WTC11 (cell line): Measurements from ENCODE around the gene COPS3. TPM values are rescaled to one million over a fixed set of nuclear protein-coding genes. Genes with fewer than 3 reads are reported as not detected.

Source experiments
- ATAC-seq: fragments of 200-7000 bp; cut with Tn5 transposase; 2 replicates; pipeline ENCODE4 v1.10.0; 2021; ENCODE audit warnings: mild to moderate bottlenecking, moderate library complexity
- CTCF ChIA-PET: fragments of 300-600 bp; sonication (Branson Sonifier 250); formaldehyde crosslinking; loops from one replicate; lab custom pipeline; 2021; ENCODE audit warnings: antibody characterized with exemption; lab: Charles Lee
- POLR2A ChIA-PET: fragments of 350-600 bp; sonication (Branson Sonifier 250); formaldehyde crosslinking; loops from one replicate; lab custom pipeline; 2021; ENCODE audit warnings: antibody characterized with exemption; lab: Charles Lee
- DNase-seq: peaks from one replicate; pipeline ENCODE4 v3.0.0; 2021; ENCODE audit warnings: low spot score
- H3K27ac Mint-ChIP-seq: 2 replicates; pipeline ENCODE4 v1.8.0; 2021; ENCODE audit warnings: mixed read lengths
- H3K27me3 Mint-ChIP-seq: 2 replicates; pipeline ENCODE4 v1.8.0; 2021; ENCODE audit warnings: low read depth, mild to moderate bottlenecking, moderate library complexity, mixed read lengths
- H3K36me3 Mint-ChIP-seq: 2 replicates; pipeline ENCODE4 v1.8.0; 2021; ENCODE audit warnings: mixed read lengths
- H3K4me1 Mint-ChIP-seq: 2 replicates; pipeline ENCODE4 v1.8.0; 2022; ENCODE audit warnings: mixed read lengths
- H3K4me3 Mint-ChIP-seq: 2 replicates; pipeline ENCODE4 v1.8.0; 2021; ENCODE audit warnings: mild to moderate bottlenecking, moderate library complexity, mixed read lengths
- H3K9me3 Mint-ChIP-seq: 2 replicates; pipeline ENCODE4 v1.8.0; 2021; ENCODE audit warnings: mixed read lengths
- ATF1 ChIP-seq: sonication (generic); formaldehyde crosslinking; IDR thresholded peaks from 2 replicates; pipeline ENCODE4 v1.8.1; 2023; ENCODE audit warnings: mild to moderate bottlenecking, moderate library complexity, missing genetic modification reagents
- CBFB ChIP-seq: sonication (generic); formaldehyde crosslinking; IDR thresholded peaks from 2 replicates; pipeline ENCODE4 v1.8.1; 2022; ENCODE audit warnings: mild to moderate bottlenecking, low read depth, missing genetic modification reagents
- ESRRA ChIP-seq: sonication (generic); formaldehyde crosslinking; IDR thresholded peaks from 2 replicates; pipeline ENCODE4 v1.8.1; 2022; ENCODE audit warnings: mild to moderate bottlenecking, missing genetic modification reagents, borderline replicate concordance
- FOXJ3 ChIP-seq: sonication (generic); formaldehyde crosslinking; IDR thresholded peaks from 2 replicates; pipeline ENCODE4 v1.9.0; 2021; ENCODE audit warnings: missing genetic modification reagents, mild to moderate bottlenecking, borderline replicate concordance
- FOXP1 ChIP-seq: sonication (generic); formaldehyde crosslinking; IDR thresholded peaks from 2 replicates; pipeline ENCODE4 v1.8.0; 2022; ENCODE audit warnings: missing genetic modification reagents, mild to moderate bottlenecking, moderate library complexity, borderline replicate concordance
- GABPB1 ChIP-seq: sonication (generic); formaldehyde crosslinking; IDR thresholded peaks from 2 replicates; pipeline ENCODE4 v1.8.1; 2023; ENCODE audit warnings: mild to moderate bottlenecking, missing genetic modification reagents
- NR3C1 ChIP-seq: sonication (generic); formaldehyde crosslinking; conservative IDR thresholded peaks from 2 replicates; pipeline ENCODE4 v1.8.1; 2023; ENCODE audit warnings: low read depth, mild to moderate bottlenecking, missing genetic modification reagents
- PRDM15 ChIP-seq: sonication (generic); formaldehyde crosslinking; IDR thresholded peaks from 2 replicates; pipeline ENCODE4 v1.8.0; 2022; ENCODE audit warnings: missing genetic modification reagents
- PREB ChIP-seq: sonication (generic); formaldehyde crosslinking; IDR thresholded peaks from 2 replicates; pipeline ENCODE4 v1.8.1; 2022; ENCODE audit warnings: mild to moderate bottlenecking, missing genetic modification reagents, moderate library complexity, borderline replicate concordance
- SP1 ChIP-seq: sonication (generic); formaldehyde crosslinking; conservative IDR thresholded peaks from 2 replicates; pipeline ENCODE4 v1.8.1; 2022; ENCODE audit warnings: missing genetic modification reagents
- TEAD4 ChIP-seq: sonication (generic); formaldehyde crosslinking; IDR thresholded peaks from 2 replicates; pipeline ENCODE4 v1.8.0; 2022; ENCODE audit warnings: mild to moderate bottlenecking, missing genetic modification reagents
- ZNF138 ChIP-seq: sonication (generic); formaldehyde crosslinking; conservative IDR thresholded peaks from 2 replicates; pipeline ENCODE4 v1.8.1; 2022; ENCODE audit warnings: mild to moderate bottlenecking, moderate library complexity, missing genetic modification reagents
- ZNF219 ChIP-seq: sonication (generic); formaldehyde crosslinking; IDR thresholded peaks from 2 replicates; pipeline ENCODE4 v1.8.0; 2023; ENCODE audit warnings: missing genetic modification reagents, mild to moderate bottlenecking, borderline replicate concordance
- total RNA-seq: library from RNA; stranded (reverse); gene quantifications from 3 replicates; pipeline ENCODE4 v1.2.3, GENCODE V29; 2021
- TF ChIP-seq, protein P1 (sequence below): sonication (generic); formaldehyde crosslinking; IDR thresholded peaks from 2 replicates; pipeline ENCODE4 v1.8.0; 2022; ENCODE audit warnings: mild to moderate bottlenecking, missing genetic modification reagents
- TF ChIP-seq, protein P2 (sequence below): fragments of 250-450 bp; sonication (Bioruptor Pico); IDR thresholded peaks from 2 replicates; pipeline ENCODE4 v1.9.0; 2021; ENCODE audit warnings: mild to moderate bottlenecking
- TF ChIP-seq, protein P3 (sequence below): fragments of 250-450 bp; sonication (Bioruptor Pico); IDR thresholded peaks from 2 replicates; pipeline ENCODE4 v1.9.0; 2021; ENCODE audit warnings: mild to moderate bottlenecking, borderline replicate concordance

COPS3 gene
- total RNA-seq, 1 experiment from 2014 or later = 78.3 TPM

GRCh38 chr17:17243163-17243562 is 37.9 kb downstream of the COPS3 start:
- TF ChIP-seq ESRRA (CRISPR knock-in tag) (no peak), SP1 (CRISPR knock-in tag) (no peak), CBFB (no peak), NR3C1 (CRISPR knock-in tag) (no peak)
- H3K4me3 Mint-ChIP-seq = no peak overlapping the region
- ATAC-seq (no peak), DNase-seq (no peak)
- no peaks in the 10 kb centered on the region for H3K9me3 Mint-ChIP-seq
- H3K4me1 Mint-ChIP-seq = peaks cover 6% of the 10 kb centered on the region
- ChIA-PET POLR2A (no interaction called here), CTCF (no interaction called here)
- no peaks in the 10 kb centered on the region for H3K27me3 Mint-ChIP-seq
- H3K27ac Mint-ChIP-seq = no peak overlapping the region
- H3K36me3 Mint-ChIP-seq = peaks cover 16% of the 10 kb centered on the region

DNA sequence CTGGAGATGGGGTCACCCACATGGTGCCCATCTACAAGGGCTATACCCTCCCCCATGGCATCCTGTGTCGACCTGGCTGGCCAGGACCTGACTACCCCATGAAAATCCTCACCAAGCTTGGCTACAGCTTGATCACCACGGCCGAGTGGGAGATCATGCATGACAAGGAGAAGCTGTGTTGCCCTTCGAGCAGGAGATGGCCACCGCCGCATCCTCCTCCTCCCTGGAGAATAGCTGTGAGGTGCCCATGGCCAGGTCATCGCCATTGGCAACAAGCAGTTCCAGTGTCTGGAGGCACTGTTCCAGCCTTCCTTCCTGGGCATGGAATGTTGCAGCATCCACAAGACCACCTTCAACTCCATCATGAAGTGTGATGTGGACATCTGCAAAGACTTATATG is 38.8 kb downstream of the COPS3 start:
- Mint-ChIP-seq H3K4me3 (no peak overlapping the region), H3K27me3 (no peaks in the 10 kb centered on the region), H3K4me1 (peaks cover 7% of the 10 kb centered on the region), H3K27ac (no peak overlapping the region), H3K36me3 (peaks cover 13% of the 10 kb centered on the region), H3K9me3 (no peaks in the 10 kb centered on the region)
- ChIA-PET POLR2A (no interaction called here), CTCF (interaction anchor here (0.9 kb wide), 1 partner anchor 28 kb away, joined by 3 read pairs; no protein-coding TSS in a partner anchor)
- DNase-seq (no peak), ATAC-seq (no peak)
- TF ChIP-seq FOXJ3 (CRISPR knock-in tag) (no peak), PREB (CRISPR knock-in tag) (no peak), ATF1 (CRISPR knock-in tag) (no peak), FOXP1 (CRISPR knock-in tag) (no peak), ESRRA (CRISPR knock-in tag) (no peak), PRDM15 (CRISPR knock-in tag) (no peak), CBFB (no peak), ZNF219 (CRISPR knock-in tag) (no peak), GABPB1 (CRISPR knock-in tag) (no peak), ZNF138 (no peak), TEAD4 (CRISPR knock-in tag) (no peak)
- TF ChIP-seq, protein P1, sequence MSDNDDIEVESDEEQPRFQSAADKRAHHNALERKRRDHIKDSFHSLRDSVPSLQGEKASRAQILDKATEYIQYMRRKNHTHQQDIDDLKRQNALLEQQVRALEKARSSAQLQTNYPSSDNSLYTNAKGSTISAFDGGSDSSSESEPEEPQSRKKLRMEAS (CRISPR knock-in tag) = no peak
- TF ChIP-seq, protein P2, sequence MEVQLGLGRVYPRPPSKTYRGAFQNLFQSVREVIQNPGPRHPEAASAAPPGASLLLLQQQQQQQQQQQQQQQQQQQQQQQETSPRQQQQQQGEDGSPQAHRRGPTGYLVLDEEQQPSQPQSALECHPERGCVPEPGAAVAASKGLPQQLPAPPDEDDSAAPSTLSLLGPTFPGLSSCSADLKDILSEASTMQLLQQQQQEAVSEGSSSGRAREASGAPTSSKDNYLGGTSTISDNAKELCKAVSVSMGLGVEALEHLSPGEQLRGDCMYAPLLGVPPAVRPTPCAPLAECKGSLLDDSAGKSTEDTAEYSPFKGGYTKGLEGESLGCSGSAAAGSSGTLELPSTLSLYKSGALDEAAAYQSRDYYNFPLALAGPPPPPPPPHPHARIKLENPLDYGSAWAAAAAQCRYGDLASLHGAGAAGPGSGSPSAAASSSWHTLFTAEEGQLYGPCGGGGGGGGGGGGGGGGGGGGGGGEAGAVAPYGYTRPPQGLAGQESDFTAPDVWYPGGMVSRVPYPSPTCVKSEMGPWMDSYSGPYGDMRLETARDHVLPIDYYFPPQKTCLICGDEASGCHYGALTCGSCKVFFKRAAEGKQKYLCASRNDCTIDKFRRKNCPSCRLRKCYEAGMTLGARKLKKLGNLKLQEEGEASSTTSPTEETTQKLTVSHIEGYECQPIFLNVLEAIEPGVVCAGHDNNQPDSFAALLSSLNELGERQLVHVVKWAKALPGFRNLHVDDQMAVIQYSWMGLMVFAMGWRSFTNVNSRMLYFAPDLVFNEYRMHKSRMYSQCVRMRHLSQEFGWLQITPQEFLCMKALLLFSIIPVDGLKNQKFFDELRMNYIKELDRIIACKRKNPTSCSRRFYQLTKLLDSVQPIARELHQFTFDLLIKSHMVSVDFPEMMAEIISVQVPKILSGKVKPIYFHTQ (CRISPR knock-in tag) = no peak
- TF ChIP-seq, protein P3, sequence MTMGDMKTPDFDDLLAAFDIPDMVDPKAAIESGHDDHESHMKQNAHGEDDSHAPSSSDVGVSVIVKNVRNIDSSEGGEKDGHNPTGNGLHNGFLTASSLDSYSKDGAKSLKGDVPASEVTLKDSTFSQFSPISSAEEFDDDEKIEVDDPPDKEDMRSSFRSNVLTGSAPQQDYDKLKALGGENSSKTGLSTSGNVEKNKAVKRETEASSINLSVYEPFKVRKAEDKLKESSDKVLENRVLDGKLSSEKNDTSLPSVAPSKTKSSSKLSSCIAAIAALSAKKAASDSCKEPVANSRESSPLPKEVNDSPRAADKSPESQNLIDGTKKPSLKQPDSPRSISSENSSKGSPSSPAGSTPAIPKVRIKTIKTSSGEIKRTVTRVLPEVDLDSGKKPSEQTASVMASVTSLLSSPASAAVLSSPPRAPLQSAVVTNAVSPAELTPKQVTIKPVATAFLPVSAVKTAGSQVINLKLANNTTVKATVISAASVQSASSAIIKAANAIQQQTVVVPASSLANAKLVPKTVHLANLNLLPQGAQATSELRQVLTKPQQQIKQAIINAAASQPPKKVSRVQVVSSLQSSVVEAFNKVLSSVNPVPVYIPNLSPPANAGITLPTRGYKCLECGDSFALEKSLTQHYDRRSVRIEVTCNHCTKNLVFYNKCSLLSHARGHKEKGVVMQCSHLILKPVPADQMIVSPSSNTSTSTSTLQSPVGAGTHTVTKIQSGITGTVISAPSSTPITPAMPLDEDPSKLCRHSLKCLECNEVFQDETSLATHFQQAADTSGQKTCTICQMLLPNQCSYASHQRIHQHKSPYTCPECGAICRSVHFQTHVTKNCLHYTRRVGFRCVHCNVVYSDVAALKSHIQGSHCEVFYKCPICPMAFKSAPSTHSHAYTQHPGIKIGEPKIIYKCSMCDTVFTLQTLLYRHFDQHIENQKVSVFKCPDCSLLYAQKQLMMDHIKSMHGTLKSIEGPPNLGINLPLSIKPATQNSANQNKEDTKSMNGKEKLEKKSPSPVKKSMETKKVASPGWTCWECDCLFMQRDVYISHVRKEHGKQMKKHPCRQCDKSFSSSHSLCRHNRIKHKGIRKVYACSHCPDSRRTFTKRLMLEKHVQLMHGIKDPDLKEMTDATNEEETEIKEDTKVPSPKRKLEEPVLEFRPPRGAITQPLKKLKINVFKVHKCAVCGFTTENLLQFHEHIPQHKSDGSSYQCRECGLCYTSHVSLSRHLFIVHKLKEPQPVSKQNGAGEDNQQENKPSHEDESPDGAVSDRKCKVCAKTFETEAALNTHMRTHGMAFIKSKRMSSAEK (CRISPR knock-in tag) = no peak
